Loucy (cell line): ENCODE data around the gene MARK1.

ENCODE experiments used
- H2AFZ ChIP-seq: fragments of 200-600 bp; sonication (generic); 2 replicates; pipeline ENCODE4 v1.6.0; 2016; ENCODE audit warnings: antibody characterized with exemption, mild to moderate bottlenecking, low read length, moderate library complexity
- H3F3A ChIP-seq: fragments of 200-600 bp; 2 replicates; pipeline ENCODE4 v1.6.0; 2016; ENCODE audit warnings: antibody characterized with exemption, low read depth, mild to moderate bottlenecking
- H3K27me3 ChIP-seq: fragments of 200-600 bp; sonication (generic); 2 replicates; pipeline ENCODE4 v1.6.1; 2014; ENCODE audit warnings: low read length, mild to moderate bottlenecking; ENCODE audit not compliant: insufficient read depth, poor library complexity, severe bottlenecking
- H3K36me3 ChIP-seq: fragments of 200-600 bp; sonication (generic); 2 replicates; pipeline ENCODE4 v1.6.1; 2016; ENCODE audit warnings: low read length; ENCODE audit not compliant: insufficient read depth
- H3K4me1 ChIP-seq: fragments of 200-600 bp; sonication (generic); 2 replicates; pipeline ENCODE4 v1.5.1; 2014; ENCODE audit warnings: low read length, mild to moderate bottlenecking; ENCODE audit not compliant: insufficient read depth, poor library complexity, severe bottlenecking
- H3K4me2 ChIP-seq: fragments of 200-600 bp; sonication (generic); 2 replicates; pipeline ENCODE4 v1.6.0; 2014; ENCODE audit warnings: antibody characterized with exemption, low read length, low read depth, mild to moderate bottlenecking; ENCODE audit not compliant: poor library complexity, severe bottlenecking
- H3K4me3 ChIP-seq: fragments of 200-600 bp; sonication (generic); 2 replicates; pipeline ENCODE4 v1.5.1; 2014; ENCODE audit warnings: low read length, mild to moderate bottlenecking, mixed read lengths; ENCODE audit not compliant: poor library complexity, severe bottlenecking
- H3K79me2 ChIP-seq: fragments of 200-600 bp; sonication (generic); 2 replicates; pipeline ENCODE4 v1.6.1; 2014; ENCODE audit warnings: low read length; ENCODE audit not compliant: insufficient read depth
- H3K9ac ChIP-seq: fragments of 200-600 bp; sonication (generic); 2 replicates; pipeline ENCODE4 v1.6.0; 2014; ENCODE audit warnings: mild to moderate bottlenecking, low read depth, low read length, moderate library complexity; ENCODE audit not compliant: poor library complexity, severe bottlenecking
- H3K9me2 ChIP-seq: fragments of 200-600 bp; sonication (generic); replicated peaks from 2 replicates; pipeline ENCODE4 v1.6.1; 2016; ENCODE audit warnings: low read depth, low read length, mixed read lengths
- H3K9me3 ChIP-seq: fragments of 200-600 bp; sonication (generic); 2 replicates; pipeline ENCODE4 v1.6.1; 2014; ENCODE audit warnings: mild to moderate bottlenecking, antibody characterized with exemption, low read length, low read depth; ENCODE audit not compliant: insufficient read depth
- H4K20me1 ChIP-seq: fragments of 200-600 bp; sonication (generic); 2 replicates; pipeline ENCODE4 v1.6.0; 2014; ENCODE audit warnings: antibody characterized with exemption, low read length, mild to moderate bottlenecking; ENCODE audit not compliant: insufficient read depth, poor library complexity, severe bottlenecking
- CTCF ChIP-seq: fragments of 200-600 bp; sonication (generic); conservative IDR thresholded peaks from 2 replicates; pipeline ENCODE4 v1.5.1; 2014; ENCODE audit warnings: mild to moderate bottlenecking, antibody characterized with exemption, low read length
- EZH2phosphoT487 ChIP-seq: fragments of 200-600 bp; IDR thresholded peaks from 2 replicates; pipeline ENCODE4 v1.6.1; 2018; ENCODE audit warnings: antibody characterized with exemption, mild to moderate bottlenecking, moderate library complexity, borderline replicate concordance

The MARK1 gene

GRCh38 chr1:220514256-220514655 is 13.7 kb upstream of the MARK1 start:
- no peaks in the 10 kb centered on the region for H3F3A ChIP-seq
- no peaks in the 10 kb centered on the region for H4K20me1 ChIP-seq
- no peak overlapping the region for H3K9ac ChIP-seq
- H3K4me3 ChIP-seq: no peak overlapping the region
- H2AFZ ChIP-seq: no peak overlapping the region
- no peaks in the 10 kb centered on the region for H3K36me3 ChIP-seq
- H3K4me1 ChIP-seq: no peaks in the 10 kb centered on the region
- no peaks in the 10 kb centered on the region for H3K79me2 ChIP-seq
- H3K9me2 ChIP-seq: no peaks in the 10 kb centered on the region
- no peaks in the 10 kb centered on the region for H3K9me3 ChIP-seq
- no peak overlapping the region for H3K4me2 ChIP-seq
- H3K27me3 ChIP-seq: no peaks in the 10 kb centered on the region
- TF ChIP-seq CTCF (no peak), EZH2phosphoT487 (no peak)

- H3K9me2 ChIP-seq: no peaks in the 10 kb centered on the region
- no peaks in the 10 kb centered on the region for H3F3A ChIP-seq
- H3K36me3 ChIP-seq: no peaks in the 10 kb centered on the region
- no peak for TF ChIP-seq CTCF
- H3K4me3 ChIP-seq: no peak overlapping the region
- H2AFZ ChIP-seq: no peak overlapping the region
- no peaks in the 10 kb centered on the region for H3K79me2 ChIP-seq
- H4K20me1 ChIP-seq: no peaks in the 10 kb centered on the region
- H3K9ac ChIP-seq: no peak overlapping the region
- H3K4me2 ChIP-seq: no peak overlapping the region
- H3K4me1 ChIP-seq: no peaks in the 10 kb centered on the region
- no peaks in the 10 kb centered on the region for H3K27me3 ChIP-seq
- no peaks in the 10 kb centered on the region for H3K9me3 ChIP-seq
Observed at GRCh38 chr1:220516014-220516721, 11.8 kb upstream of the MARK1 start.

- H3K4me2 ChIP-seq: no peak overlapping the region
- H2AFZ ChIP-seq: no peak overlapping the region
- H3K9ac ChIP-seq: no peak overlapping the region
- TF ChIP-seq EZH2phosphoT487: no peak
- no peak for TF ChIP-seq CTCF
- no peaks in the 10 kb centered on the region for H4K20me1 ChIP-seq
- H3K4me1 ChIP-seq: no peaks in the 10 kb centered on the region
- H3F3A ChIP-seq: no peaks in the 10 kb centered on the region
- no peaks in the 10 kb centered on the region for H3K9me2 ChIP-seq
- H3K4me3 ChIP-seq: no peak overlapping the region
- no peaks in the 10 kb centered on the region for H3K79me2 ChIP-seq
- no peaks in the 10 kb centered on the region for H3K27me3 ChIP-seq
- no peaks in the 10 kb centered on the region for H3K9me3 ChIP-seq
- no peaks in the 10 kb centered on the region for H3K36me3 ChIP-seq
Observed at GRCh38 chr1:220516722-220517042, 11.3 kb upstream of the MARK1 start.
